Hematopoietic multipotent progenitor cell treated with erythropoietin and hydrocortisone succinate and interleukin-3 and kit ligand, for 15 days (in vitro differentiated cells): ENCODE results near the gene EPB41L2.

Experiments
- DNase-seq: peaks from one replicate; pipeline ENCODE4 v3.0.0-alpha.2; 2015; ENCODE audit warnings: low spot score

Gene EPB41L2

DNA sequence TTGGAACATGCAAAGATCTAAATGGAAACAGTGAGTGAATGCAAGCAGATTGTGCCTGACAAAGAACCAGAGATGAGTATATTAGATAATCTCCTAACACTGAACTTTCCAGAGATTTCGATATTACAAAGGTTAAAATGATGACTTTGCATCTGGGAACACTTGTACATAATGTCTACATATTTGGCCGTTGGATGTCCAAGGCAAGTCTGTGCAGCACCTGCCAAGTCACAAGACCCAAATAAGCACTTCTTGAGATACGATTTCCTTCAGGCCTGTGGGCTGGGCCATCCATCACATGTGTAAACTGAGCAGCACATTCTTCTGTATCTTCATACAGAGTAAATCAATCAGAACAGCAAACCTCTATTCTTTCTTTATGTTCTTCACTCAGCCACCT lies 268.3 kb downstream of the EPB41L2 start:
- DNase-seq = no peak

DNA sequence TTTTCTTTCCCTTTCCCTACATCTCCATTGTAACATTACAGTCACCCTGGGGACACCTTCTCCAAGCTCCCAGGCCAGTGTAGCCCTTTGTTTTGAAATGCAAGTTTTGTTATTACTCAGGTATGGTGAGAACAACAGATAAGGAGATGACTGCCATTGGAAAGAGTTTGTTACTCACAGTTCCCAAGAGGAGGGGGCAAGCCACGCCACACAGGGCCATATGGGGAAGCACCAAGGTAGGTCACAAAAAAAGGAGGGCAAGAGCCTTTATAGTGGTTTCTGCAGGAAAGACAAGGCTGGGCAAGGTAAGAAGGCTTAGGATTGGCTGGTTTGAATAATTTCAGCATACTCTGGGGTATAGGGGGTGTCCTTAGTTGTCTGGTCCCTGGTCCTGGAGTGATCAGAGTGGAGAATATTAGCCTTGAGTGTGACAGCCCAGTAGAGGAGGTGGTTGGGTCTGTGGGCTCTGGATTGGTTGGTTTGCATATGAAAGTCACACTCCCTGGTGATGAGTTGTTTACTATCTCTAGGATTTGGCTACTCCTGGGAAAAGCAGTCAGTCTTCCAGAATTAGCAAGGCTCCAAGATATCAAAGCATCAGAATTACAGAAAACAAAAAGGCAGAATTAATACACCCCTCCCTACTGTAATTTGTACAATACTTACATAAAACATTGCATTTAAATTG lies 268.9 kb downstream of the EPB41L2 start:
- no peak for DNase-seq
